OCI-M2 (cell line): ENCODE results near the gene PURB.
"Not testable (repeated sequence)": the region's sequence is repeated elsewhere in the genome, so short reads cannot be mapped to it uniquely, and the experiment has no call there.

Experiments used
- DNase-seq: peaks from one replicate; lab custom pipeline; 2025; ENCODE audit not compliant: unreplicated experiment; lab: John Stamatoyannopoulos, UW

The PURB gene

DNA sequence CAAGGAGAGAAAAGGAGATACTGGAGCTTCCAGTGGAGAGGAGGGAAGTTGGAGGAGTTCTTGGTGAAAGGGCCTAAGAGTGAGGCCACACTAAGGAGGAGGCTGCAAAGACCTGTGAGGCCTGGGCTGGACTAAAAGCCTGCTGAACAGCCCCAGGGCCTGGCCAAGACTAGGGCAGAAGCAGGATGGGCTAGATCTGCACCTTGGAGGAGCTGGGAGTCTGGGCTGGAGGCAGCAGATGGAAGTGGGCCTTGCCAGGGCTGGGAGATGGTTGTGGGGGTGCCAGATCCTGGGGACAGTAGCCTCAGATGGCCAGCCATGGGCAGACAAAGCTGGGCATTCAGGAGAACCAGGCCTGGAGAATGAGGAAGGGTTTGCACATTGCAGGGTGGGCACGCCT lies 6.5 kb upstream of the PURB start:
- no peak for DNase-seq

DNA sequence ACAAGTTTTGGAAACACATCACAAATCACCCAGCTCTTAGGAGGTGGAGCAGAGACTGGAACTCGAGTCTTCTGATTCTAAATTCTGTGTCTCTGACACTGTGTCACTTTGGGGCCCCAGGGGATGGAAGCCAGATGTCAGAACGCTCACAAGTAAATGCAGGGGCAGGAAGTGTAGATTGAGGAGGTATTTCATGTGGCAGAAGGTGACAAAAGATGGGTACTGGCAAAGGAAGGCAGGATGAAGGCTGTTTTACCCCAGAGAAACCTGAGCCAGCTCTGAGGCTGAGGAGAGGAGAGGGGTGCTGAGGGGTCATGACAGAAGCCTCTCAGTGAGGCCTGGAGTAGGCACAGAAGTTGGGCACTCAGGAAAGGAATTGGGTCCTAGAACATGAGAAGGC lies 6.0 kb upstream of the PURB start:
- no peak for DNase-seq

DNA sequence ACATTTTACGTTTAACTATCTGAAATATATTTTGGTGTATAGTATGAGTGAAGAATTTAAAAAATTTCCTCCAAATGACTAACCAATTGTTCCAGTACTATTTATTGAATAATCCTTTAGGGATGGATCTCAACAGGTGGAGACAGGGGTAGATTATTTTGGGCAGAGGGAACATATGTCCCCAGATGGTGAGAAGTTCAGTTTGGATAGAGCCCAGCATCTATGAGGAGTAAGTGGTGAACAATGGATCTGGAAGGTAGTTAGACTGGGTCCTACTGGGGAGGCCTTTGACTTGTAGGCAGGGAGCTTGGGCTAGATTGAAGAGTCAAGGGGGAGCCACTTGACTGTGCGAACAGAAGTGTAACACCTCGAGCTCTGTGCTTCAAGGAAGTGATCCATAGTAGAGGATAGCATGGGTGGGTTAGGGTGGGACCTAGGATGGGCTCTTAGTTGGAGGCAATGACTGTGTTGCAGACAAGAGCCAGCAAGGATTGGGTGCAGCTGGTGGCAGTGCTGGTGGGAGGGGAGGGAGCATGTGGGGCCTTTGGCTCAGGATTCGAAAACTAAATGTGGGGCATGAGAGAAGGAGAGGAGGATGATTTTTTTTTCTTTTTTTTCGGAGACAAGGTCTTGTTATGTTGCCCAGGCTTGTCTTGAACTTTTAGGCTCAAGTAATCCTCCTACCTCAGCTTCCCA lies 3.9 kb upstream of the PURB start:
- DNase-seq, result no peak

DNA sequence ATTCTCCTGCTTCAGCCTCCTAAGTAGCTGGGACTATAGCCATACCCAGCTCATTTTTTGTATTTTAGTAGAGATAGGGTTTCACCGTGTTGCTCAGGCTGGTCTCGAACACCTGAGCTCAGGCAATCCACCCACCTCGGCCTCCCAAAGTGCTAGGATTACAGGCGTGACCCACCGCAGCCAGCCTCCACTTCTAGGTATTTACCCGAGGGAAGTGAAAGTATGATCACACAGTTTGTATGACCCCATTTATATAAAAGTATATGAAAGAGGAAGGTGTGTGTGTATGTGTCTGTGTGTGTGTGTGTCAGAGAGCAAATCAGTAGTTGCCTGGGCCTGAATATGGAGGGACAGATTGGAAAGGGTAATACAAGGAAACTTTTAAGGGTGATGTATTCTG lies 2.0 kb upstream of the PURB start:
- no peak for DNase-seq

DNA sequence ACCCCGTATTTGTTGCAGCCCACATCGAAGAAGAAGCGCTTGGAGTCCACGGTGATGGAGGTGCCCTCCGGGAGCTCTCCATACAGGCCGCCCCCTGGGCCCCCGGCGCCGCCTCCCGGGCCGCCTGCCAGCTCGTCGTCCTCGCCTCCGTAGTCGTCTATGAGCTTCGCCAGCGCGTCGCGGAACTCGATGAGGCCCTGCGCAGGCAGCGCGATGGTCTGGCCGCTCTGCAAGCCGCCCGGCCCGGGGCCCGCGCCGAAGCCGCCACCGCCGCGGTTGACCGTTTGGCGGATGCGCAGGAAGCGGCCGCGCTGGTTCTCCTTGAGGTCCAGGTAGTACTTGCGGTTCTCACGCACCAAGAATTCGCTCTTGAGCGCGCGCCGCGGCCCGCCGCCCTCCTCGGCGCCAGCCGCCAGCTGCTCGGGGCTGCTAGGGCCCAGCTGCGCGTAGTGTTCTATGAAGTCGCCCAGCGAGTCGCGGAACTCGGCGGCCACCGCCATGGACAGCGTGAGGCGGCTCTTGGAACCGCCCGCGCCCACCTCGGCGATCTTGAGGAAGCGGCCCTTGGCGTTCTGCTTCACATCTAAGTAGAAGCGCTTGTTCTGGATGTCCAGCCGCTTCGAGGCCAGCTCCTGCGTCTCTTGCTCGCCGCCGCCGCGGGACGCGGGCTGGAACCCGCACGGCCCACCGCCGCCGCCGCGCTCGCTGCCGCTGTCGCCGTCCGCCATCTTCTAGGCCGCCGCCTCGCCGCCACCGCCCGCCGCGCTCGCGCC lies 523 bp downstream of the PURB start:
- DNase-seq, result no peak

DNA sequence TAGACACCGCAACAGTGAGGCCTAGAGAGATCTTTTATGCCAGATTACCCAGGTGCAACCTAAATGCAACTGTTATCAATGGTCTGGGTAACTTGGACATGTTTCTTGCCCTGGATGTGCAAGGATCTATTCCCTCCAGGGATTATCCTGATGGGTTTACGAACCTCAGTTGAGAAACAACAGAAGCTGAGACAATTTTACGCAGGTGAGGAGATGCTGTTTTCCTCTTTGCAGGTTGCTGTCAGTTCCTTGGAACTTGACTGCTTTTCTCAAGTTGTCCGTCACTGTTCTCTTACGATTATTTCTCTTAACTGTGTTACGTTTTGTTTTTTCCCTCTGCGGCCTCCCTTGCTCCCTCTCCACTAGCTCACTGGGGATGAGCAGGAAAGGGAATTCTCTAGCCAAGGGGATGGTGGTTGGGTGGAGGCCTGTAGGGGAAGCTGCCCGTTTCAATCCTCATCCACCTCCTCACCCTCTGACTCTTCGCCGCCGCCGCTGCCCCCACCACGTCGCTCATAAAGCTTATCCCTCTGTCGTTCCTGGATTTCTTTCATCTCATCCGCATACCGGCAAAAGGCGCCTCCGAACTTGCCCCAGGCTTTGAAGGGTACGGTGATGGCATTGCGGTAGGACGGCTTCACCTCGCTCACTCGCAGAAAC lies 1.2 kb downstream of the PURB start:
- no peak for DNase-seq

DNA sequence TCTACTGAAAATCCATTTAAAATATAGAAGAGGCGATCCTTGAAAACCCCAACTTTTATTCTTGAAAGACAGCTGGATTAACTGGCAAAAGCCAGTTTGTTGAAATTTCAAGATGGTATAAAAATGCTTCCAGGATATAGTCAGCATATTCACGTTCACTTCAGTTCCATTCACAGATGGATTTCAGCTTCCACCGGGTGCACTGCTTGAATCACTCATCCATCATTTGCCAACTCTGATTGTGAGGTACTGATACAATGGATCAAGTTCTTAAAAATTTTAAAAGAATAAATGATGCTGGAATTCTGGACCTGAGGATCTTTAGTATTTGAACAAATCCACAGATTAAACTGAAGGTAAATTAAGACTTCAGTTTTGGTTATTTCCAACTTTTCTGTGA lies 2.4 kb downstream of the PURB start:
- no peak for DNase-seq

DNA sequence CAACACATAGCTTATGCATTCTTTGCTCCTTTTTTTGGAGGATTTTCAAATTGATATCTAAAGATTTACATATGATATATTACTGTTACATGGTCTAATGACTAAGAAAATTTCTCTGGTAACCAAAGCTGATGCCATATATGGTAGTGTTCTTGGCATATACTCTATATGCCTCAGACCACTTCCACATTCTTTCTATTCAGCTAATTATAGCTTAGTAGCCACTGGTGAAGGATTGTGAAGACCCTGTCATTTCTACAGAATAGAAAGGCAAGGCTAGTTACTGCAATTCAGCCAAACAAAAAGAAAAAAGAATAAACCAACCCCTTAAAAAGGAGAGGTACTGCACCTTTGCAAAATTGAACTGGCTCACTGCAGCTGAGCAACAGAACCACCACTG lies 3.7 kb downstream of the PURB start:
- DNase-seq, result no peak

DNA sequence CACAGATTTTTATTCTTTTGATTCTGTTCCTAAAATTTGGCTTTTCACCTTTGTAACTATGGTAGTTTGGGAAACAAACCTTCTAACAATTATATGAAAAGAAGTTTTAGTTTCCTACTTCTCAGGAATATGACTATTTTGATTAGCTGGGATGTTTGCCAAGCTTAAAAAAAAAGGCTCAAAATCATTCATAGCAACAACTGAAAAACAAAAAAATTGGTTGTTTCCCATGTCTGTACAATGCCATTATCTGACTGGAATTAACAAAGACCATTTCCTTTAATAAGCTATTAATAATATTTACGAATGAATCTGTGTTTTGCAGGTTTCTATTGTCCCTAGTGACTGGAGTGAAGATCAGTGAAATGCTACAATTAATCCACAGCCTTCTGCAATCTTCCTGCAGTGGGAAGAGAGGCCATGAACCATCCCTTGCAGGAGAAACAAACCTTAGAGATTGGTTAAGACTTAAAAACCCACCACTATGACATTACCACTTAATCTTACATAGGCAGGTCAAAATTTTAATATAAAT lies 4.2 kb downstream of the PURB start:
- no peak for DNase-seq

DNA sequence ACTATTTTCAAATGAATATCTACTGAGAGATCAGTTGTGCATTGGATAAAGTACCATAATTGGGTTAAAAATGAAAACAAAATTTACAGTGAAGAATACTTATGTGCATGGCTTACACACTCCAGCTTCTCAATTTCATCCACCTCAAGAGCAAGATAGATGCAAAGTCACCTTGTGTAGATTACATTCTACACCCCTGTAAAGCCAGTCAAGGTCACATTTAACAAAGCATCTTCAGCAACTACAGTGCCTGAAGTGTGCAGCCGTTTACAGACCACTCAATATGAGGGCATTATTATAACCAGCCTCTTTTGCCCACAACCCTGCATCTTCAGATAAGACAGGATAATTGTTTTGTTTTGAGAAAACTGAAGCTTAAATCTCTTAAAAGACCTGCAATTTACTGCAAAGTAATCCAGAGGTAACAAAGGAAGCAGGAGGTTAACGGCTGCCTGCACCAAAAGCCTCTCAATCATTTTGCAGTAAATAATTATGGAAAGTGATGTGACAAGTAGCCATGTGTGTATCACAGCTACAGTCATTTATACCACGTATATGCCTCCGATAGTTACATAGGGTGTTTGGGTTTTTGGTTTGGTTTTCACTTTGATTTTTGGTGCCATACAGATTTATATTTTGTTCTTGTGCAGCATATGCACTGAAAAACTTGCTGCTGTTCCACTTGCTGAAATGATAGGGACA lies 4.9 kb downstream of the PURB start:
- DNase-seq, result no peak

DNA sequence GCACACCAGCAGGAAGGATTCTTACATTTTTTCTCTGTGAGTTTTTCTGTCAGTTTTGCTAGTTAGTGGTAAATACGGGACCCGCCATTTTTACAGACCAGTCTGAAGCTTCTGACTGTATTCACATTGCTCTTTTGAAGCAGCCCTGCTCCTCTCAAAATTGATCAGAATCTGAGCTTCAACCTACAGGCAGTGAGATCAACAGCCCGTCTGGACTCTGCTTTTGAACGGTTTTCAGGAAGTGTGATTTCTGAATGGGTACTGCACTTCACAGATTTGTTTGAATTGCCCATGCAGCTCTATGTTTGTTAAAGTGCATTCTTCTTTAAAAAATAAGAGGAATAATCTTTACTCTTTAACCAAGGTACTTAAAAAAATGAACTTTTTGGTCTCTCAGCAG lies 8.9 kb downstream of the PURB start:
- DNase-seq, result no peak

DNA sequence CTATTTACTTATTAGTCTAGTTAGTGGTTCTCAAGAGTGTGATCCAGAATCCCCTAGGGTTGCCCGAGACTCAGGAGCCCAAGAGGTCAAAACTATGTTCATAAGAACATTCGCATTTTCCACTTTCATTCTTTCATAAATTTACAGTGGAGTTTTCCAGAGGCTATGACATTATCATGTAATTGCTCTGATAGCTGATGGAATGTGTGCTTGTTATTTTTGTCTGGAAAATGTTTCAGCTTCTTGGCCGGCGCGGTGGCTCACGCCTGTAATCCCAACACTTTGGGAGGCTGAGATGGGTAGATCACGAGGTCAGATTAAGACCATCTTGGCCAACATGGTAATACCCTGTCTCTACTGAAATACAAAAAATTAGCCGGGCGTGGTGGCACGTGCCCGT lies 10.1 kb downstream of the PURB start:
- no peak for DNase-seq

DNA sequence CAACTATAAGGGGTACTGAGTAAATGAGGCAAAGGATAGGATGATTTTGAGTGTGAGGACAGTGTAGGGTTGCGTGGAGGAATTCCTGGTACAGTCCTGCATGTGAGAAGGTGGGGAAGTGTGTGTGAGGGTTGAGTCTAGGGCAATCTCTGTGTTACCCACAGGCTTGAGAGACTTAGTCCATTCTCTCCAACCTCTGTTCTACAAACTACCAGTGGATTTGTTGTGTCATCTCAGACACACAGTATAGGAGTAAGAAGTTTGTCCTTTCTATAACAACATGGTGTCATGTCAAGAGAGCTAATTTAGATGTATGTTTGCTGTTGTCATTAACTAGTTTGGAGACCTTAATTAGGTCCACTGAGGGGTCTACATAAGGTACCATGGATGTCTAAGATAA lies 12.5 kb downstream of the PURB start:
- no peak for DNase-seq

DNA sequence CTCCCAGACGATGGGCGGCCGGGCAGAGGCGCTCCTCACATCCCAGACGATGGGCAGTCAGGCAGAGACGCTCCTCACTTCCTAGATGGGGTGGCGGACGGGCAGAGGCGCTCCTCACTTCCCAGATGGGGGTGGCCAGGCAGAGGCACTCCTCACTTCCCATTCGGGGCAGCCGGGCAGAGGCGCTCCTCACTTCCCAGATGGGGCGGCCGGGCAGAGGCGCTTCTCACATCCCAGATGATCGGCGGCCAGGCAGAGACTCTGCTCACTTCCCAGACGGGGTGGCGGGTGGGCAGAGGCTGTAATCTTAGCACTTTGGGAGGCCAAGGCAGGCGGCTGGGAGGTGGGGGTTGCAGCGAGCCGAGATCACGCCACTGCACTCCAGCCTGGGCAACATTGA lies 13.4 kb downstream of the PURB start:
- DNase-seq, result not testable (repeated sequence)

DNA sequence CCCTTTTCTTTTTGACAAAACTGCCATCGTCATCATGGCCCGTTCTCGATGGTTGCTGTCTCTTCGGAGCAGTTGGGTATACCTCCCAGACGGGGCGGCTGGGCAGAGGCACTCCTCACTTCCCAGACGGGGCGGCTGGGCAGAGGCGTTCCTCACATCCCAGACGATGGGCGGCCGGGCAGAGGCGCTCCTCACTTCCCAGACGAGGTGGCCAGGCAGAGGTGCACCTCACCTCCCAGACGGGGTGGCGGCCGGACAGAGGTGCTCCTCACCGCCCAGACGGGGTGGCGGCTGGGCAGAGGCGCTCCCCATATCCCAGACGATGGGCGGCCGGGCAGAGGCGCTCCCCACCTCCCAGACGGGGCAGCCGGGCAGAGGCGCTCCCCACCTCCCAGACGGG lies 14.6 kb downstream of the PURB start:
- not testable (repeated sequence) for DNase-seq

DNA sequence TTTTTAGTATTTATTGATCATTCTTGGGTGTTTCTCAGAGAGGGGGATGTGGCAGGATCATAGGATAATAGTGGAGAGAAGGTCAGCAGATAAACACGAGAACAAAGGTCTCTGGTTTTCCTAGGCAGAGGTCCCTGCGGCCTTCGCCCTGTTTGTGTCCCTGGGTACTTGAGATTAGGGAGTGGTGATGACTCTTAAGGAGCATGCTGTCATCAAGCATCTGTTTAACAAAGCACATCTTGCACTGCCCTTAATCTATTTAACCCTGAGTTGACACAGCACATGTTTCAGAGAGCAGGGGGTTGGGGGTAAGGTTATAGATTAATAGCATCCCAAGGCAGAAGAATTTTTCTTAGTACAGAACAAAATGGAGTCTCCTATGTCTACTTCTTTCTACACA lies 15.0 kb downstream of the PURB start:
- not testable (repeated sequence) for DNase-seq

DNA sequence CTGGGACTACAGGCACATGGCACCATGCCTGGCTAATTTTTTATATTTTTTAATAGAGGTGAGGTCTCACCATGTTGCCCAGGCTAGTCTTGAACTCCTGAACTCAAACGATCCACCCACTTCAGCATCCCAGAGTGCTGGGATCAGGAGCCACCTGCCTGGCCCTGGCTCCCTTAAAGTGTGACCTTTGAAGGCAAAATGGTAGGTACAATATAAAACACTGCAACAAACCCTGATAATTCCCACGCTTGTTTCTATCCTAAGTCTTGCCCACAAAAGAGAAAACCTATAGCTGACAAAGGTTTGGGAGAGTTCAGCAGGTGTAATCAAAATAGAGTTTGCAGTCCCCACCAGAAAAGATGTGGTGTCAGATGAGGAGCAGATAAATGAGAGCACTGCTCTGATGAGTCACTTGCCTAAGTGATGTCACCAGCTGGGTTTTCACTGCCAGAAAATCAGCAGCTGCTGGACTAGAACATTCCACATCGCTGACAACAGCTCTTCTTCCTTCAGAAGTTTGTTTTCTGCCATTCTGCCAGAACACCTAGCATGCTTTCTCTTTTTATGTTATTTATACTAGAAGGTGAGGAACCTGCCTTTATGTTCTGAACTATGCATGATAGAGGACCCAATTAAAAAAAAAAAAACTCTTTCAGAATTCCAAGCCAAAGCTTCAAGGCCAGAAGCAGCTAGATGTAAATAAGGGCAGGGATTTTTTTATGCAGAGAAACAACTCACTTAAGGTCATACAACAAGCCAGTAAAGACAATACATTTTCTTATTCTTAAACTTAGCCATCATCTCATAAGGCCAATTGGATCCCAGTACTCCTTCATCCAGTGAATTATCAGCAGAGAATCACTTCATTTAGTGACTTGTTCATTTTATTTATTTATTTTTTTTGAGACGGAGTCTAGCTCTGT lies 18.0 kb downstream of the PURB start:
- DNase-seq, result no peak

DNA sequence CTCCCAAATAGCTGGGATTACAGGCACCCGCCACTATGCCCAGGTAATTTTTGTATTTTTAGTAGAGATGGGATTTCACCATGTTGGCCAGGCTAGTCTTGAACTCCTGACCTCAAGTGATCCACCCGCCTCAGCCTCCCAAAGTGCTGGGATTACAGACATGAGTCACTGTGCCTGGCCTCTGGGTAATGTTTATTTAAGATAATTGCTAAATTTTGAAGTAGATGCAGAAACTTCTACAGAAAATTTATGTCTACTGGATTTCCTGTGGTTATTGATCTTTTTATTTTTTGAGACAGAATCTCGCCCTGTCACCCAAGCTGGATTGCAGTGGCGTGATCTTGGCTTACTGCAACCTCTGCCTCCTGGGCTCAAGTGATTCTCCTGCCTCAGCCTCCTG lies 23.4 kb downstream of the PURB start:
- not testable (repeated sequence) for DNase-seq

DNA sequence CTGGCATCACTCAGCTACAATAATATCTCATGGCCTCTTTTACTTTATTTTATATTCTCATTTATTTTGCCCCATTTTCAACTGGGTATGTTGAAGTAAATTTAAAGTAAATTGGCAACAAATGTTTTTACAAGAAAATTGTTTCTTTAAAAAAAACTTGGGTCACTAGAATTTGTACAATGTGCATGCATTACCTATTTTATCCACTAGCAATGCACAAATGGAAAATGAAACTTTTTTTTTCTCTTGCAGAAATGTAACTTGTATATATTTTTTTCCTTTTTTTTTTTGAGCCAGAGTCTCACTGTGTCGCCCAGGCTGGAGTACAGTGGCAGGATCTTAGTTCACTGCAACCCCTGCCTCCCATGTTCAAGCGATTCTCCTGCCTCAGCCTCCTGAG lies 27.2 kb downstream of the PURB start:
- DNase-seq, result no peak

DNA sequence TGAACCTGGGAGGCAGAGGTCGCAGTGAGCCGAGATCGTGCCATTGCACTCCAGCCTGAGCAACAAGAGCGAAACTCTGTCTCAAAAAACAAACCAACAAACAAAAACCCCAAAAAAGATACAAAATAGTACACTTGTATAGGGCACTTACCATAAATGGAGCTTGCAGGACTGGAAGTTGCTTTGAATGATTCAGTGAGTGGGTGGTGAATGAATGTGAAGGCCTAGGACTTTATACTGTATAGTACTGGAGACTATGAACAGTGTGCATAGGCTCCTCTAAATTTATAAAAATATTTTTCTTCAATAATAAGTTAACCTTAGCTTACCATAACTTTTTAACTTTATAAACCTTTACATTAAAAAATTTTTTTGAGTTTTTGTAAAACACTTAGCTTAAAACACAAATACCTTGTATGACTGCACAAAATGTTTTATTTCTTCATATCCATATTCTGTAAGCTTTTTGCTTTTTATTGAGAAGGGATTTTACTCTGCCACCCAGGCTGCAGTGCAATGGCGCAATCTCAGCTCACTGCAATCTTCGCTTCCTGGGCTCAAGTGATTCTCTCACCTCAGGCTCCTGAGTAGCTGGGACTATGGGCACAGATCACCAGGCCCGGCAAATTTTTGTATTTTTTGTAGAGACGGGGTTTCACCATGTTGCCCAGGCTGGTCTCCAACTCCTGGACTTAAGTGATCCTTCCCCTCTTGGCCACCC lies 30.5 kb downstream of the PURB start:
- DNase-seq, result no peak
